OCI-LY3 (cell line): ENCODE measurements around the gene PIK3R5.

Experiments used
- H2AFZ ChIP-seq: fragments of 200-600, 300-600 bp; shearing (Covaris generic); 2 replicates; pipeline ENCODE4 v1.6.0; 2014; ENCODE audit warnings: antibody characterized with exemption, low read depth, low read length
- H3K27ac ChIP-seq: fragments of 200-600, 300-600 bp; sonication (generic); 2 replicates; pipeline ENCODE4 v1.5.1; 2014; ENCODE audit warnings: mild to moderate bottlenecking, low read length, moderate library complexity, mixed read lengths
- H3K27me3 ChIP-seq: fragments of 200-600, 300-600 bp; sonication (generic); 2 replicates; pipeline ENCODE4 v1.6.1; 2014; ENCODE audit warnings: low read depth, low read length, mixed read lengths
- H3K36me3 ChIP-seq: fragments of 200-600, 300-600 bp; sonication (generic); replicated peaks from 2 replicates; pipeline ENCODE3; 2014; ENCODE audit warnings: low read depth, low read length, mixed read lengths
- H3K4me1 ChIP-seq: fragments of 300-600, 200-600 bp; sonication (generic); 2 replicates; pipeline ENCODE4 v1.6.1; 2014; ENCODE audit warnings: low read length, mixed read lengths
- H3K4me2 ChIP-seq: fragments of 200-600, 300-600 bp; sonication (generic); 2 replicates; pipeline ENCODE4 v1.6.1; 2014; ENCODE audit warnings: low read length, mixed read lengths
- H3K4me3 ChIP-seq: fragments of 300-600, 200-600 bp; sonication (generic); 2 replicates; pipeline ENCODE4 v1.5.1; 2014; ENCODE audit warnings: antibody characterized with exemption, mild to moderate bottlenecking, low read length, moderate library complexity
- H3K79me2 ChIP-seq: fragments of 300-600, 200-600 bp; shearing (Covaris generic); 2 replicates; pipeline ENCODE4 v1.6.1; 2014; ENCODE audit warnings: mild to moderate bottlenecking, low read length, mixed read lengths
- H3K9ac ChIP-seq: fragments of 300-600, 200-600 bp; shearing (Covaris generic); 2 replicates; pipeline ENCODE4 v1.6.0; 2014; ENCODE audit warnings: mild to moderate bottlenecking, low read length, moderate library complexity
- H3K9me3 ChIP-seq: fragments of 200-600, 300-600 bp; shearing (Covaris generic); 2 replicates; pipeline ENCODE4 v1.6.1; 2014; ENCODE audit warnings: low read length, mixed read lengths; ENCODE audit not compliant: insufficient read depth
- H4K20me1 ChIP-seq: fragments of 200-600, 300-600 bp; sonication (generic); 2 replicates; pipeline ENCODE4 v1.6.1; 2016; ENCODE audit warnings: low read length, mixed read lengths; ENCODE audit not compliant: insufficient read depth
- CTCF ChIP-seq: fragments of 200-600, 300-600 bp; sonication (generic); IDR thresholded peaks from 2 replicates; pipeline ENCODE4 v1.5.1; 2014; ENCODE audit warnings: antibody characterized with exemption, low read length, low read depth
- EZH2phosphoT487 ChIP-seq: fragments of 200-600 bp; shearing (Covaris generic); IDR thresholded peaks from 2 replicates; pipeline ENCODE4 v1.6.1; 2018; ENCODE audit warnings: antibody characterized with exemption, mixed run types, low read depth

The PIK3R5 gene

GRCh38 chr17:8893621-8894201 is 71.8 kb downstream of the PIK3R5 start:
- H3K4me2 ChIP-seq: peak overlapping the region; percentile 97

GRCh38 chr17:8893059-8893458 is 72.4 kb downstream of the PIK3R5 start:
- no peaks in the 10 kb centered on the region for H4K20me1 ChIP-seq
- TF ChIP-seq CTCF (no peak), EZH2phosphoT487 (no peak)

More at GRCh38 chr17:8893621-8894201, 71.8 kb downstream of the PIK3R5 start:
- no peak overlapping the region for H3K27ac ChIP-seq
- H2AFZ ChIP-seq: no peak overlapping the region
- no peak overlapping the region for H3K9ac ChIP-seq
- no peaks in the 10 kb centered on the region for H3K27me3 ChIP-seq
- no peaks in the 10 kb centered on the region for H3K9me3 ChIP-seq
- H3K4me3 ChIP-seq: no peak overlapping the region
- no peaks in the 10 kb centered on the region for H3K79me2 ChIP-seq
- no peaks in the 10 kb centered on the region for H4K20me1 ChIP-seq
- H3K36me3 ChIP-seq: peaks cover 11% of the 10 kb centered on the region
- peaks cover 60% of the 10 kb centered on the region for H3K4me1 ChIP-seq
- TF ChIP-seq CTCF (0 out of 2 replicates have a peak, but pooled peaks have one; percentile 4), EZH2phosphoT487 (no peak)

GRCh38 chr17:8892338-8892690 is 73.2 kb downstream of the PIK3R5 start:
- Histone ChIP-seq H3K9ac (peak overlapping the region; percentile 72; the same call in 1 of the 2 replicates), H3K27ac (peak overlapping the region; percentile 97), H3K79me2 (no peaks in the 10 kb centered on the region), H3K4me2 (peak overlapping the region; percentile 97), H3K36me3 (no peaks in the 10 kb centered on the region), H3K27me3 (no peaks in the 10 kb centered on the region), H4K20me1 (no peaks in the 10 kb centered on the region), H3K4me3 (peak overlapping the region; percentile 69), H2AFZ (no peak overlapping the region), H3K9me3 (no peaks in the 10 kb centered on the region), H3K4me1 (peaks cover 50% of the 10 kb centered on the region)
- no peak for TF ChIP-seq CTCF
- no peak for TF ChIP-seq EZH2phosphoT487

More at GRCh38 chr17:8893059-8893458, 72.4 kb downstream of the PIK3R5 start:
- Histone ChIP-seq H3K4me2 (peak overlapping the region; percentile 97), H3K27ac (peak overlapping the region; percentile 97), H3K4me1 (peaks cover 53% of the 10 kb centered on the region), H3K9ac (peak overlapping the region; percentile 47; the same call in 1 of the 2 replicates), H2AFZ (no peak overlapping the region), H3K9me3 (no peaks in the 10 kb centered on the region), H3K27me3 (no peaks in the 10 kb centered on the region), H3K36me3 (peaks cover 7% of the 10 kb centered on the region), H3K4me3 (no peak overlapping the region), H3K79me2 (no peaks in the 10 kb centered on the region)

GRCh38 chr17:8890671-8891070 is 74.8 kb downstream of the PIK3R5 start:
- H3K36me3 ChIP-seq: peaks cover 6% of the 10 kb centered on the region
- H4K20me1 ChIP-seq: no peaks in the 10 kb centered on the region
- H3K27me3 ChIP-seq: no peaks in the 10 kb centered on the region
- no peak overlapping the region for H3K9ac ChIP-seq
- no peak overlapping the region for H2AFZ ChIP-seq
- H3K27ac ChIP-seq: no peak overlapping the region
- TF ChIP-seq EZH2phosphoT487 (no peak), CTCF (no peak)
- H3K4me1 ChIP-seq: peaks cover 61% of the 10 kb centered on the region
- H3K9me3 ChIP-seq: no peaks in the 10 kb centered on the region
- no peak overlapping the region for H3K4me3 ChIP-seq
- H3K79me2 ChIP-seq: no peaks in the 10 kb centered on the region
- H3K4me2 ChIP-seq: no peak overlapping the region
